Measurements from ENCODE around the gene GFY. TPM values are rescaled to one million over a fixed set of nuclear protein-coding genes. Genes with fewer than 3 reads are reported as not detected.

The GFY gene
- total RNA-seq, 4 donors from 2014 or later, result not detected

DNA sequence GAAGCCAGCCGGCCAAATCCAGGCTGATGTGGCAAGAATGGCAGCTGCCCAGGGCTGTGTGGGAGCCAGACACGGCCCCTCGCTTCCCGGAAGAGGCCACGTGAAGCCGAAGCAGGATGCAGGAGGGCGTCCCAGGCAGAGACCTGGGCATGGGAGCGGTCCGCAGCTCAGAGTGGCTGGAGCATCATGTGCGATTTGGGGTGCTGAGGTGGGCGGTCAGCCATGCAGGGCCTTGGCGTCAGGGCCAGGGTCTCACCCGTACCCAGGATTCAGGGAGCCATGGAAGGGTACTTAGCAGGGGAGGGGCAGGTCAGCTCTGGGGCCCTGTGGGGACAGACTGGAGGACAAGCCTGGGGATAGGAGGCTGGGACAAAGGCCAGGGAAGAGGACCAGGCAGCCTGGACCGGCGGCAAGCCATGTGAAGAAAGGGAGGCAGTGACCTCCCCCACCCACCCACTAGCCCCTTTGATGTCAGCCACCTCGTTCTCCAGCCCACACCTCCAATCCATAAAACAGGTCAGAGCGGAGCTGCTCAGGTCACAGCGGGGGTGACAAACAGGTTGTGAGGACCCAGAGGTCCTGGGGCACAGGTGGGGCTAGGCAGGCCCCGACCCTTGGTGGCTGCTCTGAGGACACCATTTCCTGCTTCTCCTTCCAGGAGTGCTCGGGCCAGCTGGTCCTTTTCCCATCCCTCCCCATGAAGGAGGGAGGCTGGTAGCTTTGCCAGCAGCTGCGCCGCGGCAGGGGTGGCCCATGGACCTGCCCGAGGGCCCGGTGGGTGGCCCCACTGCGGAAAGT, 34.9 kb upstream of the GFY start:
- ATAC-seq (ENCODE audit: low FRiP score) (no peak), DNase-seq (ENCODE audit: low spot score) (no peak)
- TF ChIP-seq, protein P1, sequence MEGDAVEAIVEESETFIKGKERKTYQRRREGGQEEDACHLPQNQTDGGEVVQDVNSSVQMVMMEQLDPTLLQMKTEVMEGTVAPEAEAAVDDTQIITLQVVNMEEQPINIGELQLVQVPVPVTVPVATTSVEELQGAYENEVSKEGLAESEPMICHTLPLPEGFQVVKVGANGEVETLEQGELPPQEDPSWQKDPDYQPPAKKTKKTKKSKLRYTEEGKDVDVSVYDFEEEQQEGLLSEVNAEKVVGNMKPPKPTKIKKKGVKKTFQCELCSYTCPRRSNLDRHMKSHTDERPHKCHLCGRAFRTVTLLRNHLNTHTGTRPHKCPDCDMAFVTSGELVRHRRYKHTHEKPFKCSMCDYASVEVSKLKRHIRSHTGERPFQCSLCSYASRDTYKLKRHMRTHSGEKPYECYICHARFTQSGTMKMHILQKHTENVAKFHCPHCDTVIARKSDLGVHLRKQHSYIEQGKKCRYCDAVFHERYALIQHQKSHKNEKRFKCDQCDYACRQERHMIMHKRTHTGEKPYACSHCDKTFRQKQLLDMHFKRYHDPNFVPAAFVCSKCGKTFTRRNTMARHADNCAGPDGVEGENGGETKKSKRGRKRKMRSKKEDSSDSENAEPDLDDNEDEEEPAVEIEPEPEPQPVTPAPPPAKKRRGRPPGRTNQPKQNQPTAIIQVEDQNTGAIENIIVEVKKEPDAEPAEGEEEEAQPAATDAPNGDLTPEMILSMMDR (IDR thresholded peaks at IDR 0.05), result no peak

DNA sequence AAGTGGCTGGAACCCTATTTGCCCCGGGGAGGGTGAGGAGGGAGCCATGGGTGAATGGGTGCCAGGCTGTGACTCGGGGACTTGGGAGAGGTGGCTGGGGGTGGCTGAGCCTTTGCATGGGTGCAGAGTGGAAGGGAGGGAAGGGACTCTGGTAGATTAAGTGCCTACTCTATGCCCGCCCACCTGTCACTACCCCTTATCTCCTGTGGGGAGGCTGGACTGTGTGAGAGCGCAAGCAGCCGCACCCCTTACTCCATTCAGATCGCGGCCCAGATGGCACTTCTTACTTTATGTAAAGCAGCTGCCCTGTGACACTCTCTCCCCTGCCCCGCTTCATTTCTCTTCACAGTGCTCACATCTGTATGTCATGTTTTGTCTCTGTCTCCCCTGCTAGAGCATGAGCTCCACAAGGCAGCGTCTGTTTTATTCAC, 34.2 kb upstream of the GFY start:
- DNase-seq (ENCODE audit: low spot score), result no peak
- no peak for ATAC-seq (ENCODE audit: low FRiP score)
- TF ChIP-seq, protein P1 (IDR thresholded peaks at IDR 0.05), result no peak

DNA sequence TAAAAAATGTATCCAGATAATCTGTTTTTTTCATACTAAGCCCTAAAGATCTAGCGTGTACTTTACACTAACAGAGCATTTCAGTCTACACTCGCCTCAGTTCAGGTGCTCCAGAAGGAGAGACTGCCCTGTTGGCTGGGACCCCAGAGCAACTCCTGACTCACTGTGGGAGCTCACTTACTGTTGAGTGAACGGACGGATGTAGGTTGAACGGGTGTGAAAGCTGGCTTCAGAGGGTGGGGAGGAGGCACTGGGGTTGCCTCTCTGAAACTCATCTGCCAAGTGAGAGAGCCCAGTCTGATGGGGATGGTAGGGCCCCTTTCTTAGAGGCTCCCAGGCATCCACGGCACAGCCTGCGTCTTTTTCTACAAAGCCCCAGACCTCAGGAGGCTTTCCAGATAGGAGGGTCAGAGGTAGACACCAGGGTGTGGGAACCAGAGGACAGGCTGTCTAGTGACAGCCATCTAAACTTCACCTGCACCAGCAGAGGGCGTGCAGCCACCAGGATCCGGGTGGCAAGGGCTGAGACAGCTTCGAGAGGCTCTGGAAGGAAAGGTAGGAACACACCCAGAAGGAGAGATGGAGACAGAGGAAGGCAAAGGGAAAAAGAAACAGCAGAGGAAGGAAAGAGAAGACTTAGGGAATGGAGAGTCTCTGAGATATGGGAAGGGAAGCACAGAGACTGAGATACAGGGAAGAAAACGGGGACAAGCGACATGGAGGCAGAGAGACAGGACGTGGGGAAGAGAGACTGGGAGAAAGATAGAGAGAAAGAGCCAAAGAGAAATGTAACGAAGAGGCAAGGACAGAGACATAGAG, 33.4 kb upstream of the GFY start:
- ATAC-seq (ENCODE audit: low FRiP score) (peak; percentile 77), DNase-seq (ENCODE audit: low spot score) (peak; percentile 37)
- TF ChIP-seq, protein P1 (IDR thresholded peaks at IDR 0.05), result peak in 1 of 3 donors; percentile 58

DNA sequence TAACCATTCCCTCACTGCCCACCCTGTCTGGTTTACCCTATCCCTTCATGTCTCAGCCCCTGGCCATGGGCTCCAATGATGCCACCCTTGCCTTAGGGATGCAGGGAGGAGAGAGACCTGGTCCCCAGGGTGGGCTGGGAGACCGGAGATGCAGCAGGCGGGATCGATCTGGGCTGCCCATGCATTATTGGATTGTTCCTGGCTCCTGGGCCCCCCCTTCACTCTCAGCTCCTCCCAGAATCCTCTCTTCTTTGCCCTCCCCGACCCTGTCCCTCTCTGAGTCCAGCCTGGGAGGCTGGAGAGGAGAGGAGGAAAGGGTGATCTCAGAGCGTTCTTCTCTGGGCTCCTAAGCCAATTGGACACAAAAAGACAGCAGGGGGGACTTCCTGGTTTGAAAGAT, 31.3 kb upstream of the GFY start:
- no peak for DNase-seq (ENCODE audit: low spot score)
- TF ChIP-seq, protein P1 (IDR thresholded peaks at IDR 0.05), result no peak

DNA sequence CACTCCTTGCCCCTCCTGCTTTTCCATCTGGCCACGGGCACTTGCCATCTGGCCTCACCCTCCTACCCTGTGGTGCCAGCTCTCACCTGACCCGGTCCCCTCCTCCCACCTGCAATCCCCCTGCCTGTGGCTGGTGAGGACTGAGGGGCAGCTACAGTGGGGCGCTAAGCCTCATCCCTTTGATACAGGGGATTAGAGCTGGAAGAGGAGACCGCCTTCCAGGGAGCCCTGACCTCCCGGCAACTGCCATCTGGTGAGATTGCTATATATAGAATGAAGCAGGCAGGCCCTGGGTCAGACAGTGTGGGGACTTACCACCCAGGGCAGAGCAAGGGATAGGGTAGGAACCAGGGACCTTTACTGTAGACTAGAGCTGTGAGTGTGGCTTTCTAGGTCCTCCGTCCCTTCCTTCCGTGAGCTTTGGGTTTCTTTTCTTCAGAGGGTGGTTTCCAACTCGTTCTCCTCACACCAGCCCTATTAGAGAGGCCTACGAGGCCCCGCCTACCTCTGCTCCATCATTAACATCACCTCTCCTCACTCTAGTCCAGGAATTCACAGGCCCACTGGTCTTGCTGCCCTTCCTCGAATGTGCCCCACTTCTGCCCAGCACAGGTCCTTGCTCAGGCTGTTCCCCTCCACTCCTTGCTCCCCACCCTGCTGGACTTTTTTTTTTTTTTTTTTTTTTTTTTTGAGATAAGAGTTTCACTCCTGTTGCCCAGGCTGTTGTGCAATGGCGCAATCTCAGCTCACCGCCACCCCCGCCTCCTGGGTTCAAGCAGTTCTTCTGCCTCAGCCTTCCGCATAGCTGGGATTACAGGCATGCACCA, 29.4 kb upstream of the GFY start:
- ATAC-seq (ENCODE audit: low FRiP score), result peak; percentile 25
- TF ChIP-seq, protein P1 (IDR thresholded peaks at IDR 0.05), result no peak
- no peak for DNase-seq (ENCODE audit: low spot score)

More for the DNA sequence above, 31.3 kb upstream of the GFY start:
- no peak for ATAC-seq (ENCODE audit: low FRiP score)

DNA sequence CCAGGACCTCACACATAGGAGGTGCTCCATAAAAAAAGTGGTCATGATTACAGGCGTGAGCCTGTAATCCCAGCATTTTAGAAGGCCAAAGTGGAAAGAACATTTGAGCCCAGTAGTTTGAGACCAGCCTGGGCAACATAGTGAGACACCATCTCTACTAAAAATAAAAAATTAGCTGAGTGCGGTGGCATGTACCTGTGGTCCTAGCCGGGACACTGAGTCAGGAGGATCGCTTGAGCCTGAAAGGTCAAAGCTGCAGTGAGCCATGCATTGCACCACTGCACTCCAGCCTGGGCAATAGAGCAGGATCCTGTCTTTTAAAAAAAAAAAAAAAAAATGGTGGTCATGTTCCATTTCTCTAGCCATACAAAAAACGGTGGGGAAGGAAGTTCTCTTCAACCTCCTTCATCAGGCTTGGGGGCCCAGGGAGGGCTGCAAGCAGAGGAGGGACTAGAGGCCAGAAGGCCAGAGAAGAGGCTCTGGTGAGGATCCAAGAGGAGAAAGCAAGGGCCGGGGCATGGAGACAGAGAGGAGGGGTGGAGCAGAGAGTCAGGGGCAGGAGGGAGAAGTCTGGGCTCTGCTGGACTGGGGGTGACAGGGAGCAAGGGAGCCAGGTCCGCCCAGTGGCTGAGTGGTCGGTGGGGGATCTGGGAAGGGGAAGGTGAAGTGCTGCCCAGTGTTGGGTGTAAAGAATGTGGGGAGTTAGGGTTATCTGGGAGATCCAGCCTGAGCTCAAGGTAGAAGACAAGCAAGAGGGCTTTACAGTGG, 28.3 kb upstream of the GFY start:
- no peak for ATAC-seq (ENCODE audit: low FRiP score)
- TF ChIP-seq, protein P1 (IDR thresholded peaks at IDR 0.05), result no peak
- DNase-seq (ENCODE audit: low spot score), result no peak
